Stimulated activated effector memory CD8-positive, alpha-beta T cell treated with anti-CD3 and anti-CD28 coated beads, Interleukin-12 subunit alpha, Interleukin-12 subunit beta, amount 100 ng/mL, for 72 hours (primary cell): Measurements from ENCODE around the gene AP3B2.
"Not testable (repeated sequence)": the region's sequence is repeated elsewhere in the genome, so short reads cannot be mapped to it uniquely, and the experiment has no call there.

Experiments
- ATAC-seq: fragments of 150-1000 bp; cut with Tn5 transposase; 2 replicates; pipeline ENCODE4 v1.10.0; 2021
- DNase-seq, 2 donors: peaks; one replicate each; pipeline ENCODE4 v3.0.0; 2021 to 2022; ENCODE audit warnings: low spot score in 2 of 2
- H3K27ac Mint-ChIP-seq: one replicate; pipeline ENCODE4 v1.8.0; 2022; ENCODE audit warnings: mild to moderate bottlenecking, mixed read lengths
- H3K36me3 Mint-ChIP-seq: one replicate; pipeline ENCODE4 v1.8.0; 2022; ENCODE audit warnings: mild to moderate bottlenecking, mixed read lengths
- H3K4me1 Mint-ChIP-seq: one replicate; pipeline ENCODE4 v1.8.0; 2022; ENCODE audit warnings: mixed read lengths
- H3K4me3 Mint-ChIP-seq: one replicate; pipeline ENCODE4 v1.8.0; 2022; ENCODE audit warnings: mild to moderate bottlenecking, mixed read lengths
- H3K9me3 Mint-ChIP-seq: one replicate; pipeline ENCODE4 v1.8.0; 2022; ENCODE audit warnings: mixed read lengths

Gene AP3B2

GRCh38 chr15:82712036-82712435, 2.4 kb upstream of the AP3B2 start:
- Mint-ChIP-seq H3K4me1 (no peaks in the 10 kb centered on the region), H3K4me3 (no peak overlapping the region), H3K36me3 (no peaks in the 10 kb centered on the region), H3K9me3 (peaks cover 2% of the 10 kb centered on the region), H3K27ac (no peak overlapping the region)
- DNase-seq (no peak), ATAC-seq (no peak)

DNA sequence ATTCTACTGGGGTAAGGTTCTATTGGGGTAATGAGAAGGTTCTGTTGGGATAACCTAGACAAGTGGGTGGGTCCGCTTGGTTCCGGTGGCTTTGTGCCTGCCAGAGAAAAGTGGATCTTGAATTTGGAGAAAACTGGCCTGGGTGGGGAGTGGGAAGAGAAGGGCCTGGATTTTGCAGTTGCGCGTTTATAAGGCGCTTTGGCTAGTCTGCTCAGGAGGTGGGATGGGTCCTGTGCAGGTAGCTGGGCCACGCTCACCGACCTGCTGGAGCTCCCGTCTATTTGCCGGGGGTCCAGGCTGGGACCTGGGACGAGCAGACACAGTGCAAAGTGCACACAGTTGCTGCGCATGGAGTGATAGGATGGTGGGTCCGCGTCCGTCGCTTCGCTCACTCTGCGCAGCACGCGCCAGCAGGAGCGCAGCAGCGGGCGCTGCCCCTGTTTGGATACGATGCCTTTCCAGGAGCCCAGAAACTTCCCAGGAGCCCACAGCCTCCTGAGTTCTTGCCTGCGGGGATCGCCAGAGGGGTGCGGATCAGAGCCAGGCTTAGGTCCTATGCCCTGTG, 1.3 kb upstream of the AP3B2 start:
- H3K4me1 Mint-ChIP-seq: no peaks in the 10 kb centered on the region
- no peak for DNase-seq
- no peaks in the 10 kb centered on the region for H3K9me3 Mint-ChIP-seq
- no peak overlapping the region for H3K27ac Mint-ChIP-seq
- no peak for ATAC-seq
- H3K36me3 Mint-ChIP-seq: no peaks in the 10 kb centered on the region
- no peak overlapping the region for H3K4me3 Mint-ChIP-seq

- H3K36me3 Mint-ChIP-seq: no peaks in the 10 kb centered on the region
- no peak for DNase-seq
- no peaks in the 10 kb centered on the region for H3K4me1 Mint-ChIP-seq
- no peak for ATAC-seq
- H3K4me3 Mint-ChIP-seq: no peak overlapping the region
- H3K27ac Mint-ChIP-seq: no peak overlapping the region
- no peaks in the 10 kb centered on the region for H3K9me3 Mint-ChIP-seq
Measured at GRCh38 chr15:82710208-82710555, 507 bp upstream of the AP3B2 start.

DNA sequence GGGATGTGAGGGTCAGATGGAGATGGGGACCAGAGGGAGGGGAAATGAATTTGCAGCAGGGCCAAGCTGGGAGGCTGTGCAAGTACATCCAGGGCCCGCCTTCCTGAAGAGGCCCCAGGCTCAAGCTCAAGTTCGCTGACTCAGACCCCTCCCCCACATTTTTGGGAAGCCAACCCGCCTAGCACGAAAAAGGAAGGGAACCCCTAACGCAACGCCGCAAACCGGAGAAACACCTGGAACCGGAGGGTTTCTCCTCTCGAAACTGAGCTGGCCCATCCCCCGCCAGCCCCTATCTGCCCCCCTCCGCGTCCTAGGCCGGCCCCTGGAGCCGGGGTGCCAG, 624 bp downstream of the AP3B2 start:
- no peak overlapping the region for H3K4me3 Mint-ChIP-seq

GRCh38 chr15:82705856-82706255, 3.8 kb downstream of the AP3B2 start:
- H3K4me1 Mint-ChIP-seq, H3K27ac Mint-ChIP-seq, H3K36me3 Mint-ChIP-seq, H3K9me3 Mint-ChIP-seq, DNase-seq, ATAC-seq, H3K4me3 Mint-ChIP-seq: not testable (repeated sequence)

More for the DNA sequence above, 624 bp downstream of the AP3B2 start:
- ATAC-seq (no peak), DNase-seq (no peak)
- Mint-ChIP-seq H3K36me3 (no peaks in the 10 kb centered on the region), H3K9me3 (no peaks in the 10 kb centered on the region), H3K4me1 (no peaks in the 10 kb centered on the region), H3K27ac (no peak overlapping the region)

GRCh38 chr15:82699726-82700125, 9.9 kb downstream of the AP3B2 start:
- no peaks in the 10 kb centered on the region for H3K9me3 Mint-ChIP-seq
- no peaks in the 10 kb centered on the region for H3K4me1 Mint-ChIP-seq
- no peak overlapping the region for H3K4me3 Mint-ChIP-seq
- DNase-seq: no peak
- H3K36me3 Mint-ChIP-seq: no peaks in the 10 kb centered on the region
- H3K27ac Mint-ChIP-seq: no peak overlapping the region
- peak; percentile 36 for ATAC-seq

- H3K9me3 Mint-ChIP-seq: no peaks in the 10 kb centered on the region
- ATAC-seq: peak; percentile 21
- no peak overlapping the region for H3K27ac Mint-ChIP-seq
- H3K36me3 Mint-ChIP-seq: no peaks in the 10 kb centered on the region
- no peak overlapping the region for H3K4me3 Mint-ChIP-seq
- no peak for DNase-seq
- H3K4me1 Mint-ChIP-seq: no peaks in the 10 kb centered on the region
Measured at GRCh38 chr15:82698711-82699345, 10.8 kb downstream of the AP3B2 start.

DNA sequence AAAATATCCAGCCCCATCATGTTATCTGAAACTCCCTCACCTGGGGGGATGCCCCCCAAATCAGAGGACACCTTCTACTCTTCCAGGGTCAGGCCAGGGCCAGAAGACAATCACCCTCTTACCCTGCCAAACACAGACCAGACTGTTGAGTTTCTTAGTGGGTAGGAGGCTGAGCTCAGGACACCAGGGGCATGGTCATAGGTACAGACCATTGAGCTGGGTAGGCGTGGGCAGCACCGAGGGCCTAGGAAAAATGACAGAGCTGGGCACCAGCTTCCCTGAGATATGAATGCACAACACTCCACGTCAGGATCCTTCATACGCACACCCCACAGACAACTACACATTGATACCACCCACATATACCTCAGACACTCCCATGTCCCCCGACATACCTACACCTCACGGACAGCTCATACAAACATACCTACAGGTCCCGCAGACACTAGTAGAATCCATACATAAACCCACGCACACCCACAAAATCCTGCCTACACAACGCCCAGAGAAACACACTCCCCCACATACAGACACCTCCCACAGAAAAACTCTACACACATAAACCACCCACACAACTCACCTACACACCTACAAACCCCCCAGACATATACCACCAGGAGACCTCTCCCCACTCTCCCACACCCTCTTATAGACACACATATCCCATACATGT, 11.8 kb downstream of the AP3B2 start:
- Mint-ChIP-seq H3K4me3 (no peak overlapping the region), H3K4me1 (no peaks in the 10 kb centered on the region), H3K36me3 (no peaks in the 10 kb centered on the region), H3K9me3 (no peaks in the 10 kb centered on the region), H3K27ac (no peak overlapping the region)
- DNase-seq (no peak), ATAC-seq (no peak)

DNA sequence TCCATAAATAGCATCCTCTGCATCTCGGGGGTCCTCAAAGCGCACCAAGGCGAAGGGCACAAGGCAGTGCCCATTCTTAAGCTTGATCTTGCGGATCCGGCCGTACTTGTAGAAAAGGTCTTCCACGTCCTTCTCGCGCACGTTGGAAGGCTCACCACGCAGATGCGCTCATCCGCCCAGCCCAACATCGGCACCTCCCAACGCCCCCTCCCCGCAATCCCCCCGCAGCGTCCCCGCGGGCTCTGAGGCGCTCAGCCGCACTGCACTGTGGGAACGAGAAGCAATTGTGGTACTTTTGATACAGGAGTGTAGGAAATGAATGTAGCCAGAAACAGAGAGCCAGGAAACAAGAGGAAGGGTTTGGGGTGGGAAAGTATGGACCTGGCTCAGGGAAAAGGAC, 17.5 kb downstream of the AP3B2 start:
- DNase-seq (no peak), ATAC-seq (no peak)
- Mint-ChIP-seq H3K4me3 (no peak overlapping the region), H3K9me3 (no peaks in the 10 kb centered on the region), H3K4me1 (no peaks in the 10 kb centered on the region), H3K36me3 (no peaks in the 10 kb centered on the region), H3K27ac (no peak overlapping the region)

DNA sequence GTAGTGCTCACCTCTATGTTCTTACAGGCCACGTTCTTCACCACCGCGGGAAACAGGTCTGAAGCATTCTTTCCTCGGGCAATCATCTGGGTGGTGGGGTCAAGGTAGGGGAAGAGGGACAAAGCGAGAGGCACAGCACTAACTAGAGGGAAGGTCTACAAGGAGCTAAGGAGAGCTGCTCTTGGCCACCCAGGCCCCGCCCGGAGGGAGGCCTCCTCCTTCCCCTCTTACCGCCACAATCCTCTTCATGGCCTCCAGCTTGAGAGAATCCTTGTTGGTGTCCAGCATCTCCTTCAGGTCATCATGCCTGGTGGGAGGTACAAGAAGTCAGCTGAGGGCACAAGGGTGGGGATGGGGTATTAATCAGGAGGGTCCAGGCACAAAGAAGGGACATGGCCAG, 20.5 kb downstream of the AP3B2 start:
- H3K4me3 Mint-ChIP-seq: no peak overlapping the region
- no peaks in the 10 kb centered on the region for H3K9me3 Mint-ChIP-seq
- ATAC-seq: no peak
- H3K4me1 Mint-ChIP-seq: no peaks in the 10 kb centered on the region
- no peak overlapping the region for H3K27ac Mint-ChIP-seq
- H3K36me3 Mint-ChIP-seq: no peaks in the 10 kb centered on the region
- DNase-seq: no peak

- Mint-ChIP-seq H3K4me1 (no peaks in the 10 kb centered on the region), H3K9me3 (no peaks in the 10 kb centered on the region), H3K27ac (no peak overlapping the region), H3K36me3 (no peaks in the 10 kb centered on the region), H3K4me3 (no peak overlapping the region)
- DNase-seq (no peak), ATAC-seq (no peak)
Measured at GRCh38 chr15:82688691-82689090, 21.0 kb downstream of the AP3B2 start.

GRCh38 chr15:82681371-82681770, 28.3 kb downstream of the AP3B2 start:
- DNase-seq (no peak), ATAC-seq (no peak)
- H3K9me3 Mint-ChIP-seq: no peaks in the 10 kb centered on the region
- no peak overlapping the region for H3K27ac Mint-ChIP-seq
- peaks cover 17% of the 10 kb centered on the region for H3K4me1 Mint-ChIP-seq
- peak overlapping the region; percentile 82 for H3K4me3 Mint-ChIP-seq
- peaks cover 7% of the 10 kb centered on the region for H3K36me3 Mint-ChIP-seq

DNA sequence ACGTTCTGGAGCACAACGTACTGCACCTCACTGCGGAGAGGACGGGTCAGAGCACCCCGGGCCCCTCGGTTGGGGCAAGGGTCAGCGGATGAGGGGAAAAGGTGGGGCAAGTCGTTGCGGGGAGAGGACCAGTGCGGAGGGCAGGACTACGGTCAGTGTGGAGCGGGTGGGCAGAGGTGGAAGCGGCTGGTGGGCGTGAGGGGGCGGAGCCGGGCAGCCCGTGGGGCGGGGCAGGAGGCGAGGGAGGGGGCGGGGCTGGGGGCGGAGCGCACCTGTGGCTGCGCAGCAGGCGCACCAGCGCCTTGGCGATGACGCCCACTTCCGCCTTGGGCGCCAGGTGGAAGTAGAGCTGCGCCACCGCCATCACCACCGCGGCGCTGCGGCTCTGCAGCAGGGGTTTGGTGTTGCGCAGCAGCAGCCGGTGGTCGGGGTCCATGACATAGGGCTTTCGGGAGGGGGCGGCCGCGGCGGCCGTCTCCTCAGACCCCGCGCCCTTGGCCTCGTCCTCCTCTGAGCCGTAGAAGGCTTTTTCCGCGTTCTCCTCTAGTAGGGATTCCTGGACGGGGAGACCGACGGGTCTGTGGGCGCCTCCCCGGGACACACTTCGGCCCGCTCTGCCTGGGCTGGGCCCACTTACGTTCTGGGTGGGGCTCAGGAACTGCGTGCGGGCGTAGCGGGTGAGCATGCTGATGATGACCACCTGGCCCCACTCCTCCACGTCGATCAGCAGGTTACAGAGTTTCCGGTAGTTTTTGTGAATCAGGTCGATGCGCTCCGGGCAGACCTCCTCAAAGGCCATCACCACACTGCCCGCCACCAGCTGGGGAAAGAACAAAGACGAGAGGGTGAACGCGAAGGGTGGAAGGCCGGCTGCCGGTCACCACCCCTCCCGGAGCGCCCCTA, 29.2 kb downstream of the AP3B2 start:
- ATAC-seq (peak; percentile 89), DNase-seq (peak; percentile 28 to 71)
- Mint-ChIP-seq H3K4me3 (peak overlapping the region; percentile 82), H3K4me1 (peaks cover 17% of the 10 kb centered on the region), H3K36me3 (peaks cover 7% of the 10 kb centered on the region), H3K27ac (no peak overlapping the region), H3K9me3 (no peaks in the 10 kb centered on the region)

DNA sequence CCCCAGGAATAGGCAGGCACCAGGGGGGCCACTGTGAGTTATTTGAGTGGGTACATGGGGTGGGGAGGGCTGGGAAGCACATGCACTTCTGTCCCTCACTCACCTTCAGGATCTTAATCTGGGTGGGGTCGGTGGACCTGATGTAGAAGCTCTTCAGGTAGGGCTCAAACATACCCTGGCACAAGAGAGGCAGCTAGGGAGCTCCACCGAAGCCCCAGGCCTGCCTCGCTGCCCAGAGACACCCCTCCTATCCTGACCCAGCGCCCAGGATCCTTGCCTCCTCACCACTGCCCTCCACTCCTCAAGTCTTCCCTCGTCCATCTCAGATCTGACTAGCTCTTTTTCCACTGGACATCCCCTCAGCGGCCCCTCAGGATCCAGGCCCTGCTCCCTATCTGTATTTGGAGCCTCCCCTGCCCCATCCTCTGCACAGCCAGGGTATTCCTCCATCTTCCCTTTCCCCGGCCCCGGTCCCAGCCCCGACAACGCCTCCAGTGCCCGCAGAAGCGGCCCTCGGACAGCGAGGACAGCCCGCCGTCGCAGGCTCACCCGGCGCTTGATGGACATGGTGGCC, 30.0 kb downstream of the AP3B2 start:
- Mint-ChIP-seq H3K36me3 (peaks cover 7% of the 10 kb centered on the region), H3K9me3 (no peaks in the 10 kb centered on the region), H3K4me1 (peaks cover 17% of the 10 kb centered on the region), H3K4me3 (peak overlapping the region; percentile 82), H3K27ac (no peak overlapping the region)
- DNase-seq (no peak), ATAC-seq (no peak)

GRCh38 chr15:82677720-82678323, 31.9 kb downstream of the AP3B2 start:
- ATAC-seq (no peak), DNase-seq (no peak)
- Mint-ChIP-seq H3K4me1 (peaks cover 17% of the 10 kb centered on the region), H3K36me3 (peaks cover 7% of the 10 kb centered on the region), H3K27ac (no peak overlapping the region), H3K9me3 (no peaks in the 10 kb centered on the region), H3K4me3 (no peak overlapping the region)
